Endothelial cell (in vitro differentiated cells): ENCODE data around the gene HNRNPDL. TPM values are rescaled to one million over a fixed set of nuclear protein-coding genes. Genes with fewer than 3 reads are reported as not detected.

Source experiments
- DNase-seq: peaks from one replicate; pipeline ENCODE4 v3.0.0; 2021; ENCODE audit warnings: low spot score
- H3K27ac Mint-ChIP-seq: one replicate; pipeline ENCODE4 v1.8.0; 2021; ENCODE audit warnings: mixed read lengths, inconsistent platforms; ENCODE audit not compliant: unreplicated experiment
- H3K27me3 Mint-ChIP-seq: one replicate; pipeline ENCODE4 v1.8.0; 2021; ENCODE audit warnings: mild to moderate bottlenecking, moderate library complexity, mixed read lengths, inconsistent platforms; ENCODE audit not compliant: unreplicated experiment
- H3K36me3 Mint-ChIP-seq: one replicate; pipeline ENCODE4 v1.8.0; 2021; ENCODE audit warnings: mild to moderate bottlenecking, low read depth, mixed read lengths, inconsistent platforms; ENCODE audit not compliant: unreplicated experiment
- H3K4me1 Mint-ChIP-seq: one replicate; pipeline ENCODE4 v1.8.0; 2021; ENCODE audit warnings: mild to moderate bottlenecking, mixed read lengths, inconsistent platforms; ENCODE audit not compliant: unreplicated experiment
- H3K4me3 Mint-ChIP-seq: one replicate; pipeline ENCODE4 v1.8.0; 2021; ENCODE audit warnings: mild to moderate bottlenecking, mixed read lengths, inconsistent platforms; ENCODE audit not compliant: unreplicated experiment
- H3K9me3 Mint-ChIP-seq: one replicate; pipeline ENCODE4 v1.8.0; 2021; ENCODE audit warnings: mixed read lengths, inconsistent platforms; ENCODE audit not compliant: unreplicated experiment
- CTCF ChIP-seq: fragments of 200-600 bp; sonication (generic); IDR thresholded peaks from one replicate; pipeline ENCODE4 v1.5.0; 2021; ENCODE audit warnings: antibody characterized with exemption; ENCODE audit not compliant: unreplicated experiment
- total RNA-seq: library from RNA; stranded (reverse); fragmentation: NEBNext Ultra II Directional; extraction: Animal tissue kit (Norgen Biotek cat#: 25700); gene quantifications from one replicate; pipeline ENCODE4 v1.2.1, GENCODE V29; 2021; ENCODE audit not compliant: unreplicated experiment

HNRNPDL gene
- total RNA-seq, 1 donor from 2014 or later: 374 TPM

- TF ChIP-seq CTCF: no peak
- Mint-ChIP-seq H3K9me3 (no peaks in the 10 kb centered on the region), H3K27me3 (peaks cover 5% of the 10 kb centered on the region), H3K27ac (no peak overlapping the region), H3K36me3 (peaks cover 14% of the 10 kb centered on the region), H3K4me3 (no peak overlapping the region), H3K4me1 (peaks cover 4% of the 10 kb centered on the region)
- DNase-seq: no peak
Observed at GRCh38 chr4:82469791-82470345, 39.6 kb upstream of the HNRNPDL start.

- Mint-ChIP-seq H3K27ac (no peak overlapping the region), H3K4me3 (no peak overlapping the region), H3K27me3 (peaks cover 5% of the 10 kb centered on the region), H3K36me3 (peaks cover 12% of the 10 kb centered on the region), H3K4me1 (no peaks in the 10 kb centered on the region), H3K9me3 (no peaks in the 10 kb centered on the region)
- TF ChIP-seq CTCF: no peak
- no peak for DNase-seq
Observed at GRCh38 chr4:82467471-82467870, 37.2 kb upstream of the HNRNPDL start.

- H3K4me3 Mint-ChIP-seq: no peak overlapping the region
- peaks cover 2% of the 10 kb centered on the region for H3K27me3 Mint-ChIP-seq
- no peak for DNase-seq
- H3K4me1 Mint-ChIP-seq: no peaks in the 10 kb centered on the region
- H3K9me3 Mint-ChIP-seq: no peaks in the 10 kb centered on the region
- no peak overlapping the region for H3K27ac Mint-ChIP-seq
- peaks cover 11% of the 10 kb centered on the region for H3K36me3 Mint-ChIP-seq
- TF ChIP-seq CTCF: no peak
Observed at GRCh38 chr4:82463221-82463620, 33.0 kb upstream of the HNRNPDL start.

GRCh38 chr4:82462415-82462831 is 32.2 kb upstream of the HNRNPDL start:
- H3K4me1 Mint-ChIP-seq: peaks cover 2% of the 10 kb centered on the region
- H3K9me3 Mint-ChIP-seq: no peaks in the 10 kb centered on the region
- no peak overlapping the region for H3K27ac Mint-ChIP-seq
- H3K36me3 Mint-ChIP-seq: peaks cover 13% of the 10 kb centered on the region
- peak; percentile 91 for DNase-seq
- peaks cover 2% of the 10 kb centered on the region for H3K27me3 Mint-ChIP-seq
- H3K4me3 Mint-ChIP-seq: no peak overlapping the region
- TF ChIP-seq CTCF: peak; percentile 86

GRCh38 chr4:82461710-82462109 is 31.4 kb upstream of the HNRNPDL start:
- Mint-ChIP-seq H3K36me3 (peaks cover 13% of the 10 kb centered on the region), H3K4me3 (no peak overlapping the region), H3K27ac (no peak overlapping the region), H3K27me3 (peaks cover 2% of the 10 kb centered on the region), H3K9me3 (no peaks in the 10 kb centered on the region), H3K4me1 (peaks cover 7% of the 10 kb centered on the region)
- DNase-seq: no peak
- no peak for TF ChIP-seq CTCF
